ENCODE results near the gene C16orf74. TPM values are rescaled to one million over a fixed set of nuclear protein-coding genes. Genes with fewer than 3 reads are reported as not detected.
A peak's percentile ranks its signal among the peaks of the same experiment; 100 is the strongest.

Gene C16orf74
- total and polyA plus RNA-seq, 2 of the 13 experiments (the other 11 are each of a cell fraction or from before 2014, with no cell fraction given), result 0.13 to 0.29 TPM

GRCh38 chr16:85657996-85658395 is 92.9 kb downstream of the C16orf74 start:
- Histone ChIP-seq H3K9me3 (ENCODE audit: low read length) (no peaks in the 10 kb centered on the region), H3K4me3 (replicated peaks in 1 of 3; ENCODE audit: insufficient read depth in 1 of 3, low read depth in 2 of 3, low read length in 3 of 3) (no peak overlapping the region), H3K4me1 (ENCODE audit: insufficient read depth, low read length) (no peaks in the 10 kb centered on the region), H3K9ac (ENCODE audit: insufficient read depth, low read depth, low read length) (no peak overlapping the region), H3K4me2 (ENCODE audit: low read depth, low read length) (no peak overlapping the region), H3K36me3 (replicated peaks in 1 of 2; ENCODE audit: control insufficient read depth in 1 of 2, insufficient read depth in 2 of 2, low read length in 2 of 2) (peaks cover 59 to 94% of the 10 kb centered on the region in 2 experiments), H2AFZ (ENCODE audit: low read length) (no peak overlapping the region), H3K27me3 (ENCODE audit: control insufficient read depth in 1 of 2, insufficient read depth in 2 of 2, low read length in 2 of 2) (no peaks in the 10 kb centered on the region), H3K79me2 (ENCODE audit: insufficient read depth, low read length) (no peaks in the 10 kb centered on the region), H3K27ac (ENCODE audit: extremely low read length, insufficient read depth, low read length) (no peak overlapping the region), H4K20me1 (ENCODE audit: insufficient read depth, low read length) (peaks cover 22% of the 10 kb centered on the region)
- in situ Hi-C loops (cut with HindIII; ENCODE audit: extremely low pct_ligation_motif_present, low pct_unique_long_range_greater_than_20kb), result loop anchor here (5.0 kb wide), 1 partner anchor 59 kb away; no protein-coding TSS in a partner anchor
- POLR2A ChIA-PET, result no interaction called here
- TF ChIP-seq POLR2A (IDR thresholded peaks at IDR 0.05; ENCODE audit: insufficient read depth in 1 of 2, low read depth in 2 of 2, low read length in 2 of 2) (0 out of 4 replicates have a peak, but pooled peaks of 1 of the 2 experiments have one; percentile 3), ATF7 (IDR thresholded peaks at IDR 0.05) (no peak), ATF7 (CRISPR knock-in tag; IDR thresholded peaks at IDR 0.05) (no peak), U2AF1 (optimal IDR thresholded peaks at IDR 0.05; ENCODE audit: low read depth, low read length) (no peak)
- WGBS (ENCODE audit: low lambda C conversion rate), result 97% methylated on average over 3 of the region's 3 CpGs
- BruUV-seq (replicated peaks), result TSS peak; percentile 43
- CTCF ChIA-PET (ENCODE audit: low intra/inter-chr PET ratio, low total read pairs), result no interaction called here
- ATAC-seq, result no peak
- FAIRE-seq, result no peak
- intact Hi-C loops (cut with micrococcal nuclease; ENCODE audit: unreplicated experiment), result no loop called here
- no peak for DNase-seq (ENCODE audit: low spot score)

MicroRNAs encoded within 50 kb of the gene (microRNA counts, 767-probe panel; counts per million panel counts)
- not detected for microRNA hsa-miR-1910

Small RNA genes lying within 50 kb of the gene (microRNA-seq; reads per million reads assigned to microRNA genes)
- gene MIR1910, result 0.68 reads per million

Small RNA genes lying within 50 kb of the gene (small RNA-seq; reads per million reads assigned to genes)
- gene RN7SL381P (ENCODE audit: insufficient read depth in 2 of 3, insufficient read length in 3 of 3, low read depth in 2 of 3, low replicate concordance in 1 of 3), result 0 reads per million in 3 experiments
- gene RNU1-103P (ENCODE audit: insufficient read depth in 2 of 3, insufficient read length in 3 of 3, low read depth in 2 of 3, low replicate concordance in 1 of 3), result 0 reads per million in 3 experiments

Other genes starting within 250 kb of the C16orf74 start
- 16.1 and 19.5 TPM in 2 replicates for gene GSE1, start 137.8 kb downstream of the C16orf74 start, total RNA-seq (2016; rRNA removed; fragmentation: Illumina TruSeq; extraction: Trizol)
- 31.2 and 37.7 TPM in 2 replicates for gene GSE1, start 137.8 kb downstream of the C16orf74 start, polyA plus RNA-seq (2011; rRNA removed)
- gene GINS2, start 62.1 kb downstream of the C16orf74 start, total RNA-seq (2016; rRNA removed; fragmentation: Illumina TruSeq; extraction: Trizol), result 48.3 and 61.7 TPM in 2 replicates
- gene GINS2, start 62.1 kb downstream of the C16orf74 start, polyA plus RNA-seq (2011; rRNA removed), result 7.7 and 10.6 TPM in 2 replicates
- gene EMC8, start 48.4 kb upstream of the C16orf74 start, total RNA-seq (2016; rRNA removed; fragmentation: Illumina TruSeq; extraction: Trizol), result 47.6 and 55.0 TPM in 2 replicates
- gene EMC8, start 48.4 kb upstream of the C16orf74 start, polyA plus RNA-seq (2011; rRNA removed), result 71.6 and 76.0 TPM in 2 replicates
- gene COX4I1, start 48.6 kb upstream of the C16orf74 start, total RNA-seq (2016; rRNA removed; fragmentation: Illumina TruSeq; extraction: Trizol), result 631 and 658 TPM in 2 replicates
- gene COX4I1, start 48.6 kb upstream of the C16orf74 start, polyA plus RNA-seq (2011; rRNA removed), result 838 and 902 TPM in 2 replicates
- gene IRF8, start 148.1 kb upstream of the C16orf74 start, total RNA-seq (2016; rRNA removed; fragmentation: Illumina TruSeq; extraction: Trizol), result not detected in 2 replicates
- not detected in 2 replicates for gene IRF8, start 148.1 kb upstream of the C16orf74 start, polyA plus RNA-seq (2011; rRNA removed)